Measurements from ENCODE around the gene LYPD1.

DNA sequence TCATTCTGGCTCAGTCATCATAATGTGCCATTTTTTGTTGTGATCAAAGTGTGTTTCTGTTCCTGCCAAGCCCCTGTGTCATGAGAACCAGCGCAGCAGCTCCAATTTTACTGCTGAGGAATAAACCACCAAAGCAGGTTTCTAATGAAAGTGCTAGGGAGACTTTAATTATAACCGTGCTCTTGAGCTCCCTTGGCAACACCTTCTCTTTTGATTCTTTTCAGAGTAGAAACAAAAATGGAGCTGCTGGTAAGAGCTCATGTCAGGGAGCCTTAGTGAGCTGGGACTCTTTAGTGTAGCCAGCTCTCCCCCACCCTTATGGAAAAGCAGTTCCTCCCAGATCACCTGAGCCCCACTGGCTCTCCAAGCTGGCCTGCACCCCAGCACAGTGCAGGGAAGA lies 74.3 kb downstream of the LYPD1 start:
- no peak for TF ChIP-seq ATF7 (IDR thresholded peaks at IDR 0.05; ENCODE audit: low read depth)
- TF ChIP-seq NR2C2 (IDR thresholded peaks at IDR 0.05; ENCODE audit: borderline replicate concordance, control insufficient read depth, insufficient read length, low read depth) = no peak
- TF ChIP-seq ATF2 (IDR thresholded peaks at IDR 0.05; ENCODE audit: low read length) = no peak
- no peak for TF ChIP-seq MTA3 (IDR thresholded peaks at IDR 0.05; ENCODE audit: borderline replicate concordance, low read length)
- TF ChIP-seq, protein P1, sequence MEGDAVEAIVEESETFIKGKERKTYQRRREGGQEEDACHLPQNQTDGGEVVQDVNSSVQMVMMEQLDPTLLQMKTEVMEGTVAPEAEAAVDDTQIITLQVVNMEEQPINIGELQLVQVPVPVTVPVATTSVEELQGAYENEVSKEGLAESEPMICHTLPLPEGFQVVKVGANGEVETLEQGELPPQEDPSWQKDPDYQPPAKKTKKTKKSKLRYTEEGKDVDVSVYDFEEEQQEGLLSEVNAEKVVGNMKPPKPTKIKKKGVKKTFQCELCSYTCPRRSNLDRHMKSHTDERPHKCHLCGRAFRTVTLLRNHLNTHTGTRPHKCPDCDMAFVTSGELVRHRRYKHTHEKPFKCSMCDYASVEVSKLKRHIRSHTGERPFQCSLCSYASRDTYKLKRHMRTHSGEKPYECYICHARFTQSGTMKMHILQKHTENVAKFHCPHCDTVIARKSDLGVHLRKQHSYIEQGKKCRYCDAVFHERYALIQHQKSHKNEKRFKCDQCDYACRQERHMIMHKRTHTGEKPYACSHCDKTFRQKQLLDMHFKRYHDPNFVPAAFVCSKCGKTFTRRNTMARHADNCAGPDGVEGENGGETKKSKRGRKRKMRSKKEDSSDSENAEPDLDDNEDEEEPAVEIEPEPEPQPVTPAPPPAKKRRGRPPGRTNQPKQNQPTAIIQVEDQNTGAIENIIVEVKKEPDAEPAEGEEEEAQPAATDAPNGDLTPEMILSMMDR (IDR thresholded peaks at IDR 0.05 in 2 of 3, conservative IDR thresholded peaks at IDR 0.05 in 1 of 3; ENCODE audit: control insufficient read depth in 2 of 3, extremely low read depth in 1 of 3, insufficient read depth in 1 of 3, low read depth in 3 of 3, low read length in 3 of 3) = no peak
- TF ChIP-seq FOXM1 (IDR thresholded peaks at IDR 0.05; ENCODE audit: low read depth, low read length) = no peak
- TF ChIP-seq POLR2AphosphoS5 (IDR thresholded peaks at IDR 0.05; ENCODE audit: low read length) = no peak
- no peak for TF ChIP-seq EZH2 (IDR thresholded peaks at IDR 0.05; ENCODE audit: borderline replicate concordance, control insufficient read depth, low read depth, low read length)
- TF ChIP-seq HDAC6 (IDR thresholded peaks at IDR 0.05; ENCODE audit: unreplicated experiment) = no peak
- no peak for TF ChIP-seq CEBPZ (IDR thresholded peaks at IDR 0.05; ENCODE audit: low read depth, low read length)
- TF ChIP-seq SREBF2 (IDR thresholded peaks at IDR 0.05; ENCODE audit: low read length) = no peak
- no peak for TF ChIP-seq SP1 (IDR thresholded peaks at IDR 0.05; ENCODE audit: low read depth, low read length)
- TF ChIP-seq ESRRA (IDR thresholded peaks at IDR 0.05; ENCODE audit: low read length) = no peak
- TF ChIP-seq POLR2A (IDR thresholded peaks at IDR 0.05; ENCODE audit: low read depth, low read length) = no peak
